H1 (cell line): Measurements from ENCODE around the gene TNIP1. TPM values are rescaled to one million over a fixed set of nuclear protein-coding genes. Genes with fewer than 3 reads are reported as not detected.

ENCODE experiments used
- CTCF ChIA-PET: fragments of 300-600 bp; sonication (Branson Sonifier 250); formaldehyde crosslinking; loops from one replicate; lab custom pipeline; 2021; ENCODE audit not compliant: partially characterized antibody; lab: Charles Lee
- POLR2A ChIA-PET: fragments of 300-600 bp; sonication (Branson Sonifier 250); formaldehyde crosslinking; loops from one replicate; lab custom pipeline; 2021; ENCODE audit warnings: inconsistent platforms; ENCODE audit not compliant: partially characterized antibody; lab: Charles Lee
- DNase-seq, 2 experiments: peaks; one replicate each; pipeline versions ENCODE4 v3.0.0 to v3.0.0-alpha.2; 2010 to 2022; ENCODE audit warnings: low spot score in 2 of 2, low read depth in 1 of 2, mixed read lengths in 1 of 2
- FAIRE-seq: peaks from 2 replicates; lab custom pipeline; 2011; peaks lifted over from hg19 to GRCh38; lab: Jason Lieb, UNC
- H2AFZ ChIP-seq: 2 replicates; pipeline ENCODE4 v1.8.1; 2012; ENCODE audit warnings: low read length, inconsistent platforms
- H2AK5ac ChIP-seq: 2 replicates; pipeline ENCODE4 v1.6.1; 2013; ENCODE audit warnings: low read depth, low read length
- H2BK120ac ChIP-seq: replicated peaks from 2 replicates; pipeline ENCODE3; 2013; ENCODE audit warnings: low read depth, low read length, inconsistent platforms
- H2BK12ac ChIP-seq: 2 replicates; pipeline ENCODE4 v1.6.1; 2013; ENCODE audit warnings: low read depth, low read length
- H2BK15ac ChIP-seq: 2 replicates; pipeline ENCODE4 v1.6.1; 2013; ENCODE audit warnings: low read length
- H2BK20ac ChIP-seq: 2 replicates; pipeline ENCODE4 v1.6.1; 2013; ENCODE audit warnings: low read length
- H2BK5ac ChIP-seq: 2 replicates; pipeline ENCODE4 v1.6.1; 2013; ENCODE audit warnings: low read depth, low read length
- H3K14ac ChIP-seq: 2 replicates; pipeline ENCODE4 v1.6.1; 2013; ENCODE audit warnings: inconsistent platforms; ENCODE audit not compliant: insufficient read length
- H3K18ac ChIP-seq: 2 replicates; pipeline ENCODE4 v1.6.1; 2013; ENCODE audit warnings: low read length; ENCODE audit errors: extremely low read depth
- H3K23ac ChIP-seq: 2 replicates; pipeline ENCODE4 v1.6.1; 2013; ENCODE audit warnings: inconsistent platforms; ENCODE audit not compliant: insufficient read length
- H3K23me2 ChIP-seq: 2 replicates; pipeline ENCODE4 v1.6.1; 2013; ENCODE audit warnings: low read depth, low read length
- H3K27ac ChIP-seq: 2 replicates; pipeline ENCODE4 v1.6.1; 2011; ENCODE audit warnings: low read depth, low read length, inconsistent platforms
- H3K27me3 ChIP-seq, 4 experiments: replicated peaks in 1 of 4; 1 replicate in 1 of 4; 2 replicates in 3 of 4; pipeline versions ENCODE4 v1.6.1 to v1.8.1; 2011 to 2013; ENCODE audit warnings: low read length in 3 of 4, mild to moderate bottlenecking in 3 of 4, inconsistent platforms in 2 of 4, mixed read lengths in 2 of 4, moderate library complexity in 1 of 4; ENCODE audit not compliant: control insufficient read depth in 3 of 4, insufficient read depth in 3 of 4; ENCODE audit errors: extremely low read depth in 1 of 4
- H3K36me3 ChIP-seq, 4 experiments: 2 replicates each; pipeline versions ENCODE4 v1.6.1 to v1.8.1; 2011 to 2013; ENCODE audit warnings: mild to moderate bottlenecking in 4 of 4, low read length in 3 of 4, moderate library complexity in 2 of 4, control low read depth in 1 of 4, inconsistent platforms in 1 of 4; ENCODE audit not compliant: insufficient read depth in 4 of 4, control insufficient read depth in 2 of 4
- H3K4ac ChIP-seq: replicated peaks from 2 replicates; pipeline ENCODE3; 2013; ENCODE audit warnings: low read length, low read depth, mixed read lengths, inconsistent platforms; ENCODE audit not compliant: insufficient read length
- H3K4me1 ChIP-seq, 4 experiments: replicated peaks in 1 of 4; 1 replicate in 1 of 4; 2 replicates in 3 of 4; pipeline versions ENCODE4 v1.6.1 to v1.8.1; 2011 to 2013; ENCODE audit warnings: low read length in 3 of 4, inconsistent platforms in 2 of 4, mixed read lengths in 1 of 4; ENCODE audit not compliant: insufficient read depth in 4 of 4, control insufficient read depth in 3 of 4
- H3K4me2 ChIP-seq, 2 experiments: 2 replicates each; pipeline versions ENCODE4 v1.6.1 to v1.8.1; 2011 to 2013; ENCODE audit warnings: low read depth in 2 of 2, low read length in 2 of 2, control low read depth in 1 of 2, inconsistent platforms in 1 of 2, mild to moderate bottlenecking in 1 of 2; ENCODE audit not compliant: insufficient read depth in 1 of 2
- H3K4me3 ChIP-seq, 4 experiments: fragments of 200-600, 300-600 bp in 1 of 4; sonication (generic), shearing (Covaris generic), sonication (Bioruptor Twin) in 1 of 4; 2 replicates each; pipeline versions ENCODE4 v1.5.1 to v1.8.1; 2011 to 2016; ENCODE audit warnings: low read length in 4 of 4, low read depth in 3 of 4, control low read depth in 2 of 4, inconsistent platforms in 2 of 4, mild to moderate bottlenecking in 2 of 4, mixed read lengths in 1 of 4, moderate library complexity in 1 of 4; ENCODE audit not compliant: insufficient read depth in 2 of 4; ENCODE audit errors: extremely low read depth in 1 of 4
- H3K56ac ChIP-seq: replicated peaks from 2 replicates; pipeline ENCODE3; 2013; ENCODE audit warnings: low read depth, mild to moderate bottlenecking, mixed read lengths, low read length, inconsistent platforms; ENCODE audit not compliant: insufficient read length
- H3K79me1 ChIP-seq: 2 replicates; pipeline ENCODE4 v1.6.1; 2013; ENCODE audit warnings: low read depth, low read length, control low read depth
- H3K79me2 ChIP-seq, 2 experiments: 2 replicates each; pipeline versions ENCODE4 v1.6.1 to v1.8.1; 2012 to 2013; ENCODE audit warnings: low read length in 2 of 2, mild to moderate bottlenecking in 2 of 2, inconsistent platforms in 1 of 2; ENCODE audit not compliant: insufficient read depth in 2 of 2, control insufficient read depth in 1 of 2
- H3K9ac ChIP-seq, 4 experiments: replicated peaks in 1 of 4; 1 replicate in 1 of 4; 2 replicates in 3 of 4; pipeline versions ENCODE4 v1.6.1 to v1.8.1; 2011 to 2013; ENCODE audit warnings: low read depth in 3 of 4, low read length in 3 of 4, control low read depth in 2 of 4, mild to moderate bottlenecking in 2 of 4, moderate library complexity in 2 of 4, inconsistent platforms in 1 of 4; ENCODE audit errors: extremely low read depth in 1 of 4
- H3K9me3 ChIP-seq, 2 experiments: 2 replicates each; pipeline versions ENCODE4 v1.6.1 to v1.8.1; 2012 to 2013; ENCODE audit warnings: mild to moderate bottlenecking in 2 of 2, moderate library complexity in 2 of 2, control low read depth in 1 of 2, inconsistent platforms in 1 of 2, low read depth in 1 of 2, low read length in 1 of 2, mixed read lengths in 1 of 2; ENCODE audit not compliant: insufficient read depth in 2 of 2
- H4K20me1 ChIP-seq, 2 experiments: replicated peaks in 1 of 2; 2 replicates each; pipeline versions ENCODE3 to v1.8.1; 2011 to 2013; ENCODE audit warnings: inconsistent platforms in 2 of 2, low read length in 2 of 2, mild to moderate bottlenecking in 1 of 2; ENCODE audit not compliant: insufficient read depth in 2 of 2, control insufficient read depth in 1 of 2
- H4K5ac ChIP-seq: 2 replicates; pipeline ENCODE4 v1.6.1; 2013; ENCODE audit warnings: low read length, low read depth, mixed read lengths, inconsistent platforms; ENCODE audit not compliant: insufficient read length
- H4K8ac ChIP-seq: 2 replicates; pipeline ENCODE4 v1.8.0; 2013; ENCODE audit warnings: mild to moderate bottlenecking, moderate library complexity, low read length, inconsistent platforms; ENCODE audit not compliant: insufficient read depth; ENCODE audit errors: extremely low read depth
- H4K91ac ChIP-seq: replicated peaks from 2 replicates; pipeline ENCODE3; 2013; ENCODE audit warnings: low read length, mixed read lengths, inconsistent platforms; ENCODE audit not compliant: insufficient read length
- EZH2 ChIP-seq: fragments of 200-600 bp; sonication (generic); IDR thresholded peaks from 2 replicates; pipeline ENCODE4 v1.7.1; 2012; ENCODE audit warnings: low read depth, mild to moderate bottlenecking, moderate library complexity, low read length, inconsistent platforms; ENCODE audit not compliant: severe bottlenecking
- NRF1 ChIP-seq: IDR thresholded peaks from 2 replicates; pipeline ENCODE4 v1.6.1; 2011; ENCODE audit warnings: mild to moderate bottlenecking, low read depth, low read length, improper control_type of control experiment
- TEAD4 ChIP-seq: IDR thresholded peaks from 2 replicates; pipeline ENCODE4 v1.6.1; 2012; ENCODE audit warnings: low read depth, low read length, inconsistent platforms, mixed read lengths
- WGBS, 2 experiments: shearing (Covaris generic) in 1 of 2; methylation state at CpG; one replicate each; pipeline versions ENCODE4 v1.1.6 to v1.1.7; 2013 to 2015; ENCODE audit warnings: low lambda C conversion rate in 2 of 2, mixed read lengths in 2 of 2, inconsistent platforms in 1 of 2, low coverage in 1 of 2, missing lambda C conversion rate in 1 of 2; ENCODE audit not compliant: insufficient replicate concordance in 2 of 2, insufficient coverage in 1 of 2, insufficient read length in 1 of 2; ENCODE audit errors: extremely low coverage in 1 of 2, missing lambda C conversion rate in 1 of 2; 5-methylcytosine and 5-hydroxymethylcytosine counted together
- polyA plus RNA-seq, 7 experiments: library from polyadenylated mRNA; depleted of rRNA in 3 of 7; stranded (reverse) in 5 of 7; unstranded in 2 of 7; fragments of >200 nt in 5 of 7; fragments of 200-250 nt in 2 of 7; gene quantifications; 1 replicate in 5 of 7; 2 replicates in 1 of 7; 4 replicates in 1 of 7; pipeline versions ENCODE4 v1.2.1 to v1.2.3, GENCODE V29; 2011 to 2013; ENCODE audit warnings: missing spikeins in 2 of 7, mixed read lengths in 2 of 7
- total RNA-seq: library from RNA; stranded (reverse); fragmentation: NEBNext Ultra II Directional; extraction: Animal tissue kit (Norgen Biotek cat#: 25700); gene quantifications from 2 replicates; pipeline ENCODE4 v1.2.1, GENCODE V29; 2021

TNIP1 gene
- total and polyA plus RNA-seq, 2 of the 8 experiments (the other 6 are each of a cell fraction or from before 2014, with no cell fraction given): 14.2 to 31.9 TPM

GRCh38 chr5:151105561-151105960 lies 24.7 kb upstream of the TNIP1 start:
- TF ChIP-seq TEAD4: no peak
- no peak for TF ChIP-seq NRF1
- no peak for TF ChIP-seq EZH2
- Histone ChIP-seq H3K79me1 (no peaks in the 10 kb centered on the region), H2AK5ac (no peak overlapping the region), H2AFZ (no peak overlapping the region), H3K23me2 (peaks cover 2% of the 10 kb centered on the region; the same call in 1 of the 2 replicates), H4K20me1 (peaks cover 2 to 4% of the 10 kb centered on the region in 2 experiments), H3K4me2 (no peak overlapping the region), H3K56ac (no peak overlapping the region), H3K27ac (no peak overlapping the region), H3K27me3 (no peaks in the 10 kb centered on the region; a peak in 1 of 7 replicates), H3K4me3 (no peak overlapping the region), H3K14ac (no peak overlapping the region), H3K4ac (no peak overlapping the region), H2BK12ac (no peak overlapping the region), H4K91ac (no peak overlapping the region), H2BK20ac (no peak overlapping the region), H2BK120ac (no peak overlapping the region), H2BK5ac (no peak overlapping the region), H3K79me2 (no peaks in the 10 kb centered on the region), H3K23ac (no peak overlapping the region), H4K8ac (no peak overlapping the region), H3K9ac (no peak overlapping the region), H4K5ac (no peak overlapping the region), H3K4me1 (no peaks in the 10 kb centered on the region), H2BK15ac (no peak overlapping the region), H3K36me3 (peaks cover 0 to 15% (median 7%) of the 10 kb centered on the region in 4 experiments; a peak in 5 of 8 replicates), H3K9me3 (no peaks in the 10 kb centered on the region), H3K18ac (no peak overlapping the region)
- FAIRE-seq (no peak), DNase-seq (no peak)
- WGBS, 2 experiments: 96% methylated on average over 2 of the region's 2 CpGs; no CpG with 5 or more reads in 1 of the 2 experiments
- CTCF ChIA-PET: interaction anchor here (0.6 to 29.9 kb wide), 9 partner anchors 10 to 103 kb away, joined by 3 to 777 read pairs (median 6); partner anchors contain the start of gene TNIP1
- POLR2A ChIA-PET: interaction anchor here (1.4 kb wide), 1 partner anchor 11 kb away, joined by 3 read pairs; no protein-coding TSS in a partner anchor
